HepG2 (cell line): ENCODE results near the gene PDK2. TPM values are rescaled to one million over a fixed set of nuclear protein-coding genes. Genes with fewer than 3 reads are reported as not detected.

Experiments
- AGO1 ChIP-seq: fragments of 200-400 bp; formaldehyde crosslinking; IDR thresholded peaks from 2 replicates; pipeline ENCODE4 v1.6.1; 2017; ENCODE audit warnings: mild to moderate bottlenecking, low read depth, low read length, moderate library complexity; ENCODE audit not compliant: poor library complexity, severe bottlenecking
- ATAD3A ChIP-seq: sonication (generic); formaldehyde crosslinking; IDR thresholded peaks from 2 replicates; pipeline ENCODE4 v1.4.0; 2020; ENCODE audit warnings: missing genetic modification reagents
- DRAP1 ChIP-seq: IDR thresholded peaks from 2 replicates; pipeline ENCODE4 v1.6.1; 2016; ENCODE audit warnings: missing genetic modification reagents, missing compliant biosample characterization
- ETV6 ChIP-seq: sonication (generic); formaldehyde crosslinking; conservative IDR thresholded peaks from 2 replicates; pipeline ENCODE4 v1.4.0; 2020; ENCODE audit warnings: missing genetic modification reagents
- HOXA7 ChIP-seq: sonication (generic); formaldehyde crosslinking; IDR thresholded peaks from 2 replicates; pipeline ENCODE4 v1.8.1; 2022; ENCODE audit warnings: mild to moderate bottlenecking, missing genetic modification reagents, moderate library complexity
- MBNL3 ChIP-seq: fragments of 250-450 bp; sonication (Bioruptor Pico); conservative IDR thresholded peaks from 2 replicates; pipeline ENCODE4 v1.8.0; 2022; ENCODE audit warnings: mild to moderate bottlenecking, inconsistent platforms
- MLXIP ChIP-seq: sonication (generic); formaldehyde crosslinking; IDR thresholded peaks from 2 replicates; pipeline ENCODE4 v1.9.0; 2021; ENCODE audit warnings: missing genetic modification reagents, borderline replicate concordance
- NCOR1 ChIP-seq: fragments of 200-600 bp; sonication (generic); IDR thresholded peaks from 2 replicates; pipeline ENCODE4 v1.7.0; 2017; ENCODE audit warnings: antibody characterized with exemption, low read length, borderline replicate concordance
- PCBP1 ChIP-seq: fragments of 200-400 bp; formaldehyde crosslinking; IDR thresholded peaks from 2 replicates; pipeline ENCODE4 v1.6.1; 2017; ENCODE audit warnings: mild to moderate bottlenecking, low read depth, low read length, borderline replicate concordance
- PHF20 ChIP-seq: sonication (generic); formaldehyde crosslinking; IDR thresholded peaks from 2 replicates; pipeline ENCODE4 v1.5.0; 2020; ENCODE audit warnings: mild to moderate bottlenecking, missing genetic modification reagents
- SP5 ChIP-seq: IDR thresholded peaks from 2 replicates; pipeline ENCODE4 v1.6.1; 2016; ENCODE audit warnings: low read depth, borderline replicate concordance
- TOPORS ChIP-seq: sonication (generic); formaldehyde crosslinking; IDR thresholded peaks from 2 replicates; pipeline ENCODE4 v1.8.0; 2023; ENCODE audit warnings: mild to moderate bottlenecking, missing genetic modification reagents
- ZBTB42 ChIP-seq: sonication (generic); formaldehyde crosslinking; IDR thresholded peaks from 2 replicates; pipeline ENCODE4 v1.5.0; 2020; ENCODE audit warnings: mild to moderate bottlenecking, missing genetic modification reagents
- ZFY ChIP-seq: sonication (generic); formaldehyde crosslinking; IDR thresholded peaks from 2 replicates; pipeline ENCODE4 v1.4.0; 2020; ENCODE audit warnings: missing genetic modification reagents
- ZNF101 ChIP-seq: sonication (generic); formaldehyde crosslinking; IDR thresholded peaks from 2 replicates; pipeline ENCODE4 v1.4.0; 2020; ENCODE audit warnings: mild to moderate bottlenecking, low read depth, missing genetic modification reagents, borderline replicate concordance
- ZNF543 ChIP-seq: sonication (generic); formaldehyde crosslinking; IDR thresholded peaks from 2 replicates; pipeline ENCODE4 v1.4.0; 2020; ENCODE audit warnings: mild to moderate bottlenecking, missing genetic modification reagents
- ZNF646 ChIP-seq: sonication (generic); formaldehyde crosslinking; IDR thresholded peaks from 2 replicates; pipeline ENCODE4 v1.9.0; 2021; ENCODE audit warnings: mild to moderate bottlenecking, missing genetic modification reagents
- ZNF776 ChIP-seq: sonication (generic); formaldehyde crosslinking; IDR thresholded peaks from 2 replicates; pipeline ENCODE4 v1.4.0; 2020; ENCODE audit warnings: mild to moderate bottlenecking, missing genetic modification reagents
- ZNF816 ChIP-seq: sonication (generic); formaldehyde crosslinking; IDR thresholded peaks from 2 replicates; pipeline ENCODE4 v1.8.0; 2022; ENCODE audit warnings: missing genetic modification reagents, mild to moderate bottlenecking, borderline replicate concordance
- ZSCAN31 ChIP-seq: sonication (generic); formaldehyde crosslinking; IDR thresholded peaks from 2 replicates; pipeline ENCODE4 v1.5.0; 2020; ENCODE audit warnings: low read depth, mild to moderate bottlenecking, missing genetic modification reagents
- polyA plus RNA-seq, 8 experiments: library from polyadenylated mRNA; depleted of rRNA in 3 of 8; stranded (reverse) in 7 of 8; unstranded in 1 of 8; fragments of >200 nt; fragmentation: Illumina TruSeq in 4 of 8; extraction: Trizol in 4 of 8; gene quantifications; 2 replicates each; pipeline versions ENCODE4 v1.2.1 to v1.2.3, GENCODE V29; 2011 to 2016; ENCODE audit warnings: low read depth in 4 of 8, missing spikeins in 1 of 8, mixed read lengths in 1 of 8; ENCODE audit not compliant: insufficient read depth in 1 of 8
- total RNA-seq, 5 experiments: library from RNA; depleted of rRNA; stranded (reverse); fragments of >200 nt; fragmentation: Illumina TruSeq; extraction: Trizol; gene quantifications; 2 replicates each; pipeline ENCODE4 v1.2.3, GENCODE V29; 2016; ENCODE audit warnings: low read depth in 1 of 5

The PDK2 gene
- total and polyA plus RNA-seq, 2 of the 13 experiments (the other 11 are each of a cell fraction or from before 2014, with no cell fraction given): 18.5 to 59.7 TPM

GRCh38 chr17:50102164-50102991, 7.2 kb downstream of the PDK2 start (continued):
- TF ChIP-seq ZNF646 (CRISPR knock-in tag): no peak
- TF ChIP-seq ZNF101 (CRISPR knock-in tag): no peak
- peak; percentile 74 for TF ChIP-seq ZFY (CRISPR knock-in tag)
- TF ChIP-seq ZNF816: no peak
- no peak for TF ChIP-seq ZBTB42 (CRISPR knock-in tag)
- no peak for TF ChIP-seq MLXIP (CRISPR knock-in tag)
- peak; percentile 56 for TF ChIP-seq SP5 (CRISPR knock-in tag)
- peak; percentile 72 for TF ChIP-seq AGO1
- TF ChIP-seq HOXA7 (CRISPR knock-in tag): no peak
- TF ChIP-seq ETV6: no peak
- TF ChIP-seq PCBP1: no peak; the same call in 1 of the 2 replicates
- TF ChIP-seq DRAP1: peak; percentile 47; the same call in 1 of the 2 replicates
- 0 out of 2 replicates have a peak, but pooled peaks have one; percentile 50 for TF ChIP-seq ZSCAN31 (CRISPR knock-in tag)
- TF ChIP-seq ZNF543: peak; percentile 71; the same call in 1 of the 2 replicates
- TF ChIP-seq MBNL3 (CRISPR knock-in tag): no peak
- no peak for TF ChIP-seq ATAD3A (CRISPR knock-in tag)
- TF ChIP-seq PHF20 (CRISPR knock-in tag): no peak
- 0 out of 2 replicates have a peak, but pooled peaks have one; percentile 17 for TF ChIP-seq TOPORS (CRISPR knock-in tag)
- TF ChIP-seq ZNF776: no peak
- peak; percentile 65; the same call in 1 of the 2 replicates for TF ChIP-seq NCOR1
